ENCODE data around the gene ABCA8.

The ABCA8 gene

DNA sequence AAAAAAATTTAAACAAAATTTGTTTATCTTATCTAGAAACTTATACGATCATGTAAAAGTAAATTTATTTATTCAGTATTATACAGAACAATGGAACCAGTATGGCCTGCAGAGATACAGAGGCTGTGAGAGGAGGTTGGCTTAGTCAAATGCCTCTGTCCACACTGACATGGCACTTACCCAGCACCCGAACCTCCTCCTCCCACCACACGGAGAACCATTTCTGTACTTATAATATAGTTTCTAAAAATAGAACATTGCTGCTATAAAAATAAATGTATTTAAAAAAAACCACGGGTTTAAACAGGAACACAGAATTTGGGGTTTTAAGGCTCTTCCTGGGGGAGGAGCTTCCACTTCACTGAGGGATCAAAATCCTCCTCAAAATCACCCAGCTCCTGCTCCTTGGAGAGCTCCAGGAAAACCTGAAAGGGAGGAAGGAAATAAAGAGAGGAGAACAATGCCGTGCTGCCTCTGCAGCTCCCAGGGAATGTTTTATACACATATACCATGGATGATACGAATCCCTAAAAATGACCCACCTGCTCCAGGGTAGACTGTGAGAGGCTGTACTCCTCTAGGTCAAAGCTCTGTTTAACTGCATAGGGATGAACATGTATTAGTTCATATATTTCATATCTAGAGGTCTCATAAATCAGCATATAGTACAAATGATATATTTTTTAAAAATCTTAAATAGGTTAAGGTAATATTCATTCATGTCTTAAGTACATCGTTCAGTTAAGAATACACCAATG is 87.3 kb downstream of the ABCA8 start:
- TF ChIP-seq, protein P1, sequence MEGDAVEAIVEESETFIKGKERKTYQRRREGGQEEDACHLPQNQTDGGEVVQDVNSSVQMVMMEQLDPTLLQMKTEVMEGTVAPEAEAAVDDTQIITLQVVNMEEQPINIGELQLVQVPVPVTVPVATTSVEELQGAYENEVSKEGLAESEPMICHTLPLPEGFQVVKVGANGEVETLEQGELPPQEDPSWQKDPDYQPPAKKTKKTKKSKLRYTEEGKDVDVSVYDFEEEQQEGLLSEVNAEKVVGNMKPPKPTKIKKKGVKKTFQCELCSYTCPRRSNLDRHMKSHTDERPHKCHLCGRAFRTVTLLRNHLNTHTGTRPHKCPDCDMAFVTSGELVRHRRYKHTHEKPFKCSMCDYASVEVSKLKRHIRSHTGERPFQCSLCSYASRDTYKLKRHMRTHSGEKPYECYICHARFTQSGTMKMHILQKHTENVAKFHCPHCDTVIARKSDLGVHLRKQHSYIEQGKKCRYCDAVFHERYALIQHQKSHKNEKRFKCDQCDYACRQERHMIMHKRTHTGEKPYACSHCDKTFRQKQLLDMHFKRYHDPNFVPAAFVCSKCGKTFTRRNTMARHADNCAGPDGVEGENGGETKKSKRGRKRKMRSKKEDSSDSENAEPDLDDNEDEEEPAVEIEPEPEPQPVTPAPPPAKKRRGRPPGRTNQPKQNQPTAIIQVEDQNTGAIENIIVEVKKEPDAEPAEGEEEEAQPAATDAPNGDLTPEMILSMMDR (IDR thresholded peaks at IDR 0.05; ENCODE audit: control insufficient read depth, extremely low read depth, insufficient read depth): no peak
- DNase-seq (ENCODE audit: low read depth): no peak
- no peak overlapping the region for H3K4me3 ChIP-seq (ENCODE audit: low read depth, low read length)

DNA sequence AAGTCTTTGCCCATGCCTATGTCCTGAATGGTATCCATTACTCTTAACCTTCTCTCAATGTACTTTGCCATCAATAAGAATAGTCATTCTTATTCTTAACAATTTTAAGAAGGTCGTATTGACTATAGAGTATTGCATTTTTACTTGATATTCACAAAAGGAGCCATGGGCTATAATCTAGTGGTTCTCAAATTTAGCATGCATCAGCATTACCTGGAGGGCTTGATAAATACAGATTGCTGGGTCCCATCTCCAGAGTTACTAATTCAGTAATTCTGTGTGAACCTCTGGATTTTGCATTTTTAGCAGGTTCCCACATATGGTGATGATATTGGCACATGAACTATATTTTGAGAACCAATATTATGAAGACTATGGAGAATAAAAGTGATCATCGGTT is 89.6 kb downstream of the ABCA8 start:
- TF ChIP-seq, protein P1 (IDR thresholded peaks at IDR 0.05; ENCODE audit: control insufficient read depth, extremely low read depth, insufficient read depth): no peak
- DNase-seq (ENCODE audit: low read depth): no peak
- no peak overlapping the region for H3K4me3 ChIP-seq (ENCODE audit: low read depth, low read length)

DNA sequence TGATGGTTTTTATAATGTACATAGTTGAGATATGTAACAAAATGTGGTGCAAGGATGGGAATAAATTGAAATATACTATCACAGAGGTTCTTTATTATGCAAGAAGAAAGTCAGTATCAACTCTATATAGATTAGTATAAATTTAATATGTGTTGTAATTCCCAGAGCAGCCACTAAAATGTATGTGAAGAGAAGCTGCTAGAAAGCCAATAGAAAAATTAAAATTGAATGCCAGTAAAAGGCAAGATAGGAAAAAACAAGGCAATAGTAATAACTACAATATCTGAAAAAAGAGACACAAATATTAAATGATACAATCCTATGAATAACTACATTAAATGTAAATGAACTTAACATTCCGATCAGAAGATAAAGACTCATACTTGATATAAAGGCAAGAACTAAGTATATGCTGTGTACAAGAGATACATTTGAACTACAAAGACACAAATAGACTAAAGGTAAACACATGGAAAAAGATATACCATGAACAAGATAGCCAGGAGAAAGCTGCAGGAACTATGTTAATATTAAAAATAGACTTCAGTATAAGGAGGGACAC is 92.0 kb downstream of the ABCA8 start:
- TF ChIP-seq, protein P1 (IDR thresholded peaks at IDR 0.05; ENCODE audit: control insufficient read depth, extremely low read depth, insufficient read depth): no peak
- no peak overlapping the region for H3K4me3 ChIP-seq (ENCODE audit: low read depth, low read length)
- DNase-seq (ENCODE audit: low read depth): no peak

DNA sequence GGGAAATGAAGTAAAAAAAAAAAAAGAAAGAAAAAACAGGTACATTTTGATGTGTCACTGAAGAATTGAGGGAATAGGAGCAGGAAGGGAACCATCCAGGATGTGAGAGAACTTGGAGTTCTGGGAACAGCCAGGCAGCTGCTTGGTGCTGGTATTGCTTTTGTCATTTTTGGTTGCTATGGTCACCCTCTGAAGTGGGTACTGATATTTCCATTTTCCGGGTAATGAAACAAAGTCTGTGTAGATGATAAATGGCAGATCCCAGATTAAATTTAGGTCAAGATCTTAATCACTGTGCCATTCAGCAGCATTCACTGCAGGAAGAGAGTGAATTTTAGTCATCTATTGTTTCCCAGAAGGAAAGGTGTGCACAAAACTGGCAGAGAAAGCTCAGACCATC is 93.6 kb downstream of the ABCA8 start:
- no peak overlapping the region for H3K4me3 ChIP-seq (ENCODE audit: low read depth, low read length)
- TF ChIP-seq, protein P1 (IDR thresholded peaks at IDR 0.05; ENCODE audit: control insufficient read depth, extremely low read depth, insufficient read depth): no peak
- DNase-seq (ENCODE audit: low read depth): no peak

DNA sequence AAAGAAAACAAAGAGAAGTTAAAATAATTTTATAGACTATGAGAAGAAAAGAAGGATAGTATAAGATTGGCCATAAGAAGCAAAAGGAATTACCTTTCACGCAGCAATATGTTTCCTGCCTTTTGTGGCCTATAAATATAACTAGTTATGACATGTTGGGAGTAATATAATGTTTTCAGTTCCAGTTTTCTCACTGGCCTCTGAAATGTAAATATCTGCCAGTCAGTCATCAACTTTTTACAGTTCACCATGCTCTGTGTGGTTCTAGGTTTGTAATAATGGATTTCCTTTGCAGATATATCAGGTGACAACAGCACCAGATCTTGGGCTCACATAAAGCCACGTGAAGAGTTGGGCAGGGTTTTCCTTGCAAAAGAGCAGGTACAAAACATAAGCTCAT is 94.3 kb downstream of the ABCA8 start:
- H3K4me3 ChIP-seq (ENCODE audit: low read depth, low read length): no peak overlapping the region
- DNase-seq (ENCODE audit: low read depth): no peak
- TF ChIP-seq, protein P1 (IDR thresholded peaks at IDR 0.05; ENCODE audit: control insufficient read depth, extremely low read depth, insufficient read depth): no peak

DNA sequence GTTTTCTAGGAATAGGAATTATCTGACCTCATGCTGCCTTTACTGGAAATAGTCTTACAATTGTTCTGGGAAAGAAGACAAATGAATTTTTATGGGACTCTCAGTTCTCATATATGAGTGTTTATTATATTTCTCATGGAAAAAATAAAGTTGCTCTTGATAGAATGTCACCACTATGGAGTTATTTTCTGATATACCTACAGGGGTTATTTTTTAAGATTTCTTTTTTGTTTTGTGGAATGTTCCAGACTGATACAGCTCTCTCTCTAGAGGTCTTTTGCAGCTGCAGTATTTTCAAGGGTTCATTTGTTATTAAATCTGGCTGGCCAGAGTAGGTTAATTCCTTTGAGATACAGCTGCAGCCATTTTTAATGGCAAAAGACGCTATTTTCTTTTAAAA is 100.7 kb downstream of the ABCA8 start:
- TF ChIP-seq, protein P1 (IDR thresholded peaks at IDR 0.05; ENCODE audit: control insufficient read depth, extremely low read depth, insufficient read depth): no peak
- H3K4me3 ChIP-seq (ENCODE audit: low read depth, low read length): no peak overlapping the region
- no peak for DNase-seq (ENCODE audit: low read depth)

DNA sequence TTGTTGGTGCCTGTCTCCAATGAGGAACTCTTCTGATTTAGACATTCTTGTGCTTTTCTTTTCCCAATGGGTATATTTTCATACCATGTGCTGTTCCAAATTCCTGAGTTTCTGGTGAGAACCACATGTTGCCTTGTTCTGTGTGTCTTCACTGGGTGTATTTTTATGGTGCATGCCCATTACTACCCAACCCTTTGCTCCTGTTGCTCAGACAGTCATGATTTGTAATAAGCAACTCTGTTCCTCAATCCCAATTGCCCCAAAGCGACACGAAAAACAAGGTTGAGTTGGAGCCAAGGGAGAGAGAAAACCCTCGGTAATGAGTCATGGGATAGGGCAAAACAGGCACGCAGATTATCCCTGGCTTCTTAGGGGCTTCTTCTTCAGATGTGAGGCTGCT is 101.8 kb downstream of the ABCA8 start:
- no peak overlapping the region for H3K4me3 ChIP-seq (ENCODE audit: low read depth, low read length)
- TF ChIP-seq, protein P1 (IDR thresholded peaks at IDR 0.05; ENCODE audit: control insufficient read depth, extremely low read depth, insufficient read depth): no peak
- DNase-seq (ENCODE audit: low read depth): no peak
